ENCODE data around the gene RNF146.

The RNF146 gene

GRCh38 chr6:127282184-127282583 is 15.5 kb downstream of the RNF146 start:
- DNase-seq (ENCODE audit: low read depth), result no peak
- no peak for TF ChIP-seq CTCF (IDR thresholded peaks at IDR 0.05; ENCODE audit: control insufficient read depth, extremely low read depth, insufficient read depth)
- no peak overlapping the region for H3K4me3 ChIP-seq (ENCODE audit: low read depth, low read length)

- no peak overlapping the region for H3K4me3 ChIP-seq (ENCODE audit: low read depth, low read length)
- no peak for TF ChIP-seq CTCF (IDR thresholded peaks at IDR 0.05; ENCODE audit: control insufficient read depth, extremely low read depth, insufficient read depth)
- DNase-seq (ENCODE audit: low read depth), result no peak
These were observed 22.0 kb downstream of the RNF146 start for GRCh38 chr6:127288705-127289104.

GRCh38 chr6:127289934-127290333 is 23.3 kb downstream of the RNF146 start:
- no peak for DNase-seq (ENCODE audit: low read depth)
- TF ChIP-seq CTCF (IDR thresholded peaks at IDR 0.05; ENCODE audit: control insufficient read depth, extremely low read depth, insufficient read depth), result no peak
- no peak overlapping the region for H3K4me3 ChIP-seq (ENCODE audit: low read depth, low read length)

GRCh38 chr6:127290391-127291265 is 24.0 kb downstream of the RNF146 start:
- H3K4me3 ChIP-seq (ENCODE audit: low read depth, low read length), result no peak overlapping the region
- no peak for DNase-seq (ENCODE audit: low read depth)
- TF ChIP-seq CTCF (IDR thresholded peaks at IDR 0.05; ENCODE audit: control insufficient read depth, extremely low read depth, insufficient read depth), result no peak

GRCh38 chr6:127291495-127291894 is 24.8 kb downstream of the RNF146 start:
- H3K4me3 ChIP-seq (ENCODE audit: low read depth, low read length), result no peak overlapping the region
- DNase-seq (ENCODE audit: low read depth), result no peak

GRCh38 chr6:127297502-127298070 is 30.9 kb downstream of the RNF146 start:
- DNase-seq (ENCODE audit: low read depth), result no peak
- TF ChIP-seq CTCF (IDR thresholded peaks at IDR 0.05; ENCODE audit: control insufficient read depth, extremely low read depth, insufficient read depth), result no peak
- no peak overlapping the region for H3K4me3 ChIP-seq (ENCODE audit: low read depth, low read length)

More at GRCh38 chr6:127291495-127291894, 24.8 kb downstream of the RNF146 start:
- TF ChIP-seq CTCF (IDR thresholded peaks at IDR 0.05; ENCODE audit: control insufficient read depth, extremely low read depth, insufficient read depth), result no peak

All from LNCaP clone FGC (cell line).